ENCODE results near the gene ACP1. TPM values are rescaled to one million over a fixed set of nuclear protein-coding genes. Genes with fewer than 3 reads are reported as not detected.

ACP1 gene
- polyA plus RNA-seq, 1 of the 3 experiments (the other 2 are of a cell fraction), result 88.9 TPM

- no peak for DNase-seq
- TF ChIP-seq POLR2AphosphoS5 (IDR thresholded peaks at IDR 0.05; ENCODE audit: low read depth, low read length), result no peak
- TF ChIP-seq EP300 (IDR thresholded peaks at IDR 0.05; ENCODE audit: borderline replicate concordance in 1 of 2, low read depth in 1 of 2, low read length in 1 of 2), result no peak
- TF ChIP-seq SIN3A (IDR thresholded peaks at IDR 0.05; ENCODE audit: borderline replicate concordance, low read depth, low read length), result no peak
- no peak for TF ChIP-seq MEF2A (IDR thresholded peaks at IDR 0.05; ENCODE audit: borderline replicate concordance, low read depth)
- no peak for TF ChIP-seq IRF3 (IDR thresholded peaks at IDR 0.05; ENCODE audit: low read depth, low read length)
- no peak for TF ChIP-seq TEAD4 (IDR thresholded peaks at IDR 0.05; ENCODE audit: borderline replicate concordance, insufficient read depth)
- TF ChIP-seq, protein P1, sequence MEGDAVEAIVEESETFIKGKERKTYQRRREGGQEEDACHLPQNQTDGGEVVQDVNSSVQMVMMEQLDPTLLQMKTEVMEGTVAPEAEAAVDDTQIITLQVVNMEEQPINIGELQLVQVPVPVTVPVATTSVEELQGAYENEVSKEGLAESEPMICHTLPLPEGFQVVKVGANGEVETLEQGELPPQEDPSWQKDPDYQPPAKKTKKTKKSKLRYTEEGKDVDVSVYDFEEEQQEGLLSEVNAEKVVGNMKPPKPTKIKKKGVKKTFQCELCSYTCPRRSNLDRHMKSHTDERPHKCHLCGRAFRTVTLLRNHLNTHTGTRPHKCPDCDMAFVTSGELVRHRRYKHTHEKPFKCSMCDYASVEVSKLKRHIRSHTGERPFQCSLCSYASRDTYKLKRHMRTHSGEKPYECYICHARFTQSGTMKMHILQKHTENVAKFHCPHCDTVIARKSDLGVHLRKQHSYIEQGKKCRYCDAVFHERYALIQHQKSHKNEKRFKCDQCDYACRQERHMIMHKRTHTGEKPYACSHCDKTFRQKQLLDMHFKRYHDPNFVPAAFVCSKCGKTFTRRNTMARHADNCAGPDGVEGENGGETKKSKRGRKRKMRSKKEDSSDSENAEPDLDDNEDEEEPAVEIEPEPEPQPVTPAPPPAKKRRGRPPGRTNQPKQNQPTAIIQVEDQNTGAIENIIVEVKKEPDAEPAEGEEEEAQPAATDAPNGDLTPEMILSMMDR (IDR thresholded peaks at IDR 0.05), result no peak
- no peak for TF ChIP-seq TCF12 (IDR thresholded peaks at IDR 0.05)
- no peak for TF ChIP-seq MAX (IDR thresholded peaks at IDR 0.05; ENCODE audit: low read depth)
- TF ChIP-seq MXI1 (IDR thresholded peaks at IDR 0.05; ENCODE audit: low read depth, low read length), result no peak
- TF ChIP-seq, protein P2, sequence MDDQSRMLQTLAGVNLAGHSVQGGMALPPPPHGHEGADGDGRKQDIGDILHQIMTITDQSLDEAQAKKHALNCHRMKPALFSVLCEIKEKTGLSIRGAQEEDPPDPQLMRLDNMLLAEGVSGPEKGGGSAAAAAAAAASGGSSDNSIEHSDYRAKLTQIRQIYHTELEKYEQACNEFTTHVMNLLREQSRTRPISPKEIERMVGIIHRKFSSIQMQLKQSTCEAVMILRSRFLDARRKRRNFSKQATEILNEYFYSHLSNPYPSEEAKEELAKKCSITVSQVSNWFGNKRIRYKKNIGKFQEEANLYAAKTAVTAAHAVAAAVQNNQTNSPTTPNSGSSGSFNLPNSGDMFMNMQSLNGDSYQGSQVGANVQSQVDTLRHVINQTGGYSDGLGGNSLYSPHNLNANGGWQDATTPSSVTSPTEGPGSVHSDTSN (IDR thresholded peaks at IDR 0.05), result no peak
- H3K27ac ChIP-seq (ENCODE audit: low read depth in 2 of 2, low read length in 1 of 2), result no peak overlapping the region
- H3K27me3 ChIP-seq (ENCODE audit: insufficient read depth), result no peaks in the 10 kb centered on the region
- no peaks in the 10 kb centered on the region for H3F3A ChIP-seq (replicated peaks; ENCODE audit: insufficient read depth)
- H4K20me1 ChIP-seq (ENCODE audit: insufficient read depth), result peaks cover 45% of the 10 kb centered on the region
- H2AFZ ChIP-seq (ENCODE audit: low read depth), result no peak overlapping the region
- no peak overlapping the region for H3K9ac ChIP-seq
- H3K4me3 ChIP-seq (ENCODE audit: low read depth in 2 of 2, low read length in 1 of 2), result no peak overlapping the region
- peaks cover 53 to 82% of the 10 kb centered on the region in 2 experiments for H3K36me3 ChIP-seq (replicated peaks in 1 of 2; ENCODE audit: control insufficient read depth in 1 of 2, insufficient read depth in 2 of 2, low read length in 1 of 2)
- H3K4me2 ChIP-seq, result no peak overlapping the region
- CTCF ChIA-PET, result interaction anchor here (1.0 to 3.7 kb wide), 3 partner anchors 13 to 28 kb away, joined by 3 to 9 read pairs (median 5); no protein-coding TSS in a partner anchor
- H3K9me2 ChIP-seq, result no peaks in the 10 kb centered on the region
- no peaks in the 10 kb centered on the region for H3K9me3 ChIP-seq
- peaks cover 85% of the 10 kb centered on the region for H3K79me2 ChIP-seq (ENCODE audit: insufficient read depth)
- 93% methylated on average over 3 of the region's 3 CpGs for WGBS (ENCODE audit: low lambda C conversion rate)
- H3K4me1 ChIP-seq (ENCODE audit: control insufficient read depth in 1 of 2, insufficient read depth in 2 of 2, low read depth in 1 of 2, low read length in 1 of 2), result no peaks in the 10 kb centered on the region
- POLR2A ChIA-PET, result no interaction called here
Measured at GRCh38 chr2:274503-274902, 9.8 kb downstream of the ACP1 start.

- Histone ChIP-seq H3K27ac (ENCODE audit: low read depth in 2 of 2, low read length in 1 of 2) (no peak overlapping the region), H3K9me2 (no peaks in the 10 kb centered on the region), H3F3A (replicated peaks; ENCODE audit: insufficient read depth) (no peaks in the 10 kb centered on the region), H3K27me3 (ENCODE audit: insufficient read depth) (no peaks in the 10 kb centered on the region), H3K4me3 (ENCODE audit: low read depth in 2 of 2, low read length in 1 of 2) (no peak overlapping the region), H3K4me1 (ENCODE audit: control insufficient read depth in 1 of 2, insufficient read depth in 2 of 2, low read depth in 1 of 2, low read length in 1 of 2) (no peaks in the 10 kb centered on the region), H4K20me1 (ENCODE audit: insufficient read depth) (peaks cover 37% of the 10 kb centered on the region), H3K9me3 (no peaks in the 10 kb centered on the region), H3K9ac (no peak overlapping the region), H2AFZ (ENCODE audit: low read depth) (no peak overlapping the region), H3K4me2 (no peak overlapping the region), H3K79me2 (ENCODE audit: insufficient read depth) (peaks cover 76% of the 10 kb centered on the region), H3K36me3 (replicated peaks in 1 of 2; ENCODE audit: control insufficient read depth in 1 of 2, insufficient read depth in 2 of 2, low read length in 1 of 2) (peaks cover 63 to 82% of the 10 kb centered on the region in 2 experiments)
- 85% methylated on average over 6 of the region's 6 CpGs for WGBS (ENCODE audit: low lambda C conversion rate)
- ChIA-PET CTCF (interaction anchor here (1.2 to 3.7 kb wide), 3 partner anchors 12 to 387 kb away, joined by 4 to 9 read pairs (median 4); partner anchors contain the start of gene ALKAL2), POLR2A (no interaction called here)
- no peak for DNase-seq
- TF ChIP-seq ZBTB33 (IDR thresholded peaks at IDR 0.05; ENCODE audit: borderline replicate concordance, low read depth) (no peak), POLR2AphosphoS5 (IDR thresholded peaks at IDR 0.05; ENCODE audit: low read depth, low read length) (no peak), GABPA (IDR thresholded peaks at IDR 0.05; ENCODE audit: low read depth) (no peak), TCF12 (IDR thresholded peaks at IDR 0.05) (no peak), EP300 (IDR thresholded peaks at IDR 0.05; ENCODE audit: borderline replicate concordance in 1 of 2, low read depth in 1 of 2, low read length in 1 of 2) (no peak), MXI1 (IDR thresholded peaks at IDR 0.05; ENCODE audit: low read depth, low read length) (no peak), NFIC (IDR thresholded peaks at IDR 0.05; ENCODE audit: borderline replicate concordance) (no peak), REST (IDR thresholded peaks at IDR 0.05; ENCODE audit: low read depth, low read length) (no peak), ELF1 (IDR thresholded peaks at IDR 0.05) (no peak), TAF1 (IDR thresholded peaks at IDR 0.05; ENCODE audit: borderline replicate concordance, low read depth, low read length) (no peak)
Measured at GRCh38 chr2:275466-275865, 10.7 kb downstream of the ACP1 start.
